ENCODE measurements around the gene DNAJB11.
A peak's percentile ranks its signal among the peaks of the same experiment; 100 is the strongest.
"Not testable (repeated sequence)": the region's sequence is repeated elsewhere in the genome, so short reads cannot be mapped to it uniquely, and the experiment has no call there.

DNAJB11 gene

GRCh38 chr3:186529201-186529999, 41.1 kb upstream of the DNAJB11 start:
- H3K4me2 ChIP-seq (ENCODE audit: insufficient read depth, low read length) = no peak overlapping the region
- no peaks in the 10 kb centered on the region for H3K4me1 ChIP-seq (ENCODE audit: insufficient read depth, low read length)
- no peak for ATAC-seq (ENCODE audit: insufficient read depth, low read depth)
- DNase-seq = no peak
- no peak overlapping the region for H3K4me3 ChIP-seq (ENCODE audit: low read depth in 1 of 2, low read length in 2 of 2)
- no peaks in the 10 kb centered on the region for H3K36me3 ChIP-seq (ENCODE audit: insufficient read depth, low read length)
- H3K79me2 ChIP-seq (ENCODE audit: insufficient read depth, low read length) = no peaks in the 10 kb centered on the region
- TF ChIP-seq EZH2 (IDR thresholded peaks at IDR 0.05; ENCODE audit: borderline replicate concordance, low read depth, low read length, severe bottlenecking) (no peak), CTCF (IDR thresholded peaks at IDR 0.05; ENCODE audit: borderline replicate concordance, extremely low read depth, low read length, poor library complexity, severe bottlenecking) (no peak)
- H4K20me1 ChIP-seq (ENCODE audit: insufficient read depth, low read length) = no peaks in the 10 kb centered on the region
- H3K9ac ChIP-seq (ENCODE audit: low read depth, low read length) = no peak overlapping the region
- H3K9me3 ChIP-seq (ENCODE audit: insufficient read depth, low read length, severe bottlenecking) = no peaks in the 10 kb centered on the region
- H3K27me3 ChIP-seq (ENCODE audit: insufficient read depth, low read length, poor library complexity) = no peaks in the 10 kb centered on the region
- no peak overlapping the region for H3K27ac ChIP-seq (ENCODE audit: low read length)
- no peak overlapping the region for H2AFZ ChIP-seq (ENCODE audit: low read depth, low read length)

- DNase-seq (no peak), ATAC-seq (ENCODE audit: insufficient read depth, low read depth) (0 out of 3 replicates have a peak, but pooled peaks have one; percentile 53)
- Histone ChIP-seq H4K20me1 (ENCODE audit: insufficient read depth, low read length) (no peaks in the 10 kb centered on the region), H3K9ac (ENCODE audit: low read depth, low read length) (no peak overlapping the region), H3K27ac (ENCODE audit: low read length) (no peak overlapping the region), H2AFZ (ENCODE audit: low read depth, low read length) (no peak overlapping the region), H3K36me3 (ENCODE audit: insufficient read depth, low read length) (no peaks in the 10 kb centered on the region), H3K27me3 (ENCODE audit: insufficient read depth, low read length, poor library complexity) (no peaks in the 10 kb centered on the region), H3K4me2 (ENCODE audit: insufficient read depth, low read length) (no peak overlapping the region), H3K4me3 (ENCODE audit: low read depth in 1 of 2, low read length in 2 of 2) (no peak overlapping the region), H3K9me3 (ENCODE audit: insufficient read depth, low read length, severe bottlenecking) (no peaks in the 10 kb centered on the region), H3K4me1 (ENCODE audit: insufficient read depth, low read length) (no peaks in the 10 kb centered on the region), H3K79me2 (ENCODE audit: insufficient read depth, low read length) (no peaks in the 10 kb centered on the region)
- TF ChIP-seq EZH2 (IDR thresholded peaks at IDR 0.05; ENCODE audit: borderline replicate concordance, low read depth, low read length, severe bottlenecking) = no peak
- TF ChIP-seq CTCF (IDR thresholded peaks at IDR 0.05; ENCODE audit: borderline replicate concordance, extremely low read depth, low read length, poor library complexity, severe bottlenecking) = no peak
Measured at GRCh38 chr3:186530415-186530814, 40.1 kb upstream of the DNAJB11 start.

- H4K20me1 ChIP-seq (ENCODE audit: insufficient read depth, low read length); H3K9me3 ChIP-seq (ENCODE audit: insufficient read depth, low read length, severe bottlenecking); ATAC-seq (ENCODE audit: insufficient read depth, low read depth): not testable (repeated sequence)
Measured at GRCh38 chr3:186531694-186532093, 38.8 kb upstream of the DNAJB11 start.

DNA sequence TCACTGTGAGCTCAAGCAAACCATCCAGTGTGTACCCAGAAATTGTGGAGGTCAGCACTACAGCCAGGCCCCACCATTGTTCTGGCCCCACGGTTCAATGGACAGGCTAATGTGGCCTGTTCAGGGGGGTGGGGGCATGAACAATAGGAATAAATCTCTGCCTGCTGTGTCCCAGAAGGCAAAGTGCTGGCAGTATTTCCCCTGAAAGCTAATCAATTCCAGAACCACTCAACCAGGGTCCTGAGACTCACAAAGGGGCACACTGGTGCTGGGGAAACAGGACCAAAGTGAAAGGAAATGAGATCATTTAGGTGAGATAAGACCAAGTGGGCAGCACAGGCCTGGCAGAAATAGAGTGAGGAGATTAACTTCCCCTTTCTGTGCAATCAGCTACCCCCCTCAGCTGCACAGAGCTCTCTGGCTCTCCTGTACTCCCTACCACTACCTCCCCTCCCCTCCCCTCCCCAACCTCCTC, 37.9 kb upstream of the DNAJB11 start:
- Histone ChIP-seq H3K9ac (ENCODE audit: low read depth, low read length) (no peak overlapping the region), H3K4me2 (ENCODE audit: insufficient read depth, low read length) (no peak overlapping the region), H3K27ac (ENCODE audit: low read length) (no peak overlapping the region)

More at GRCh38 chr3:186531694-186532093, 38.8 kb upstream of the DNAJB11 start:
- DNase-seq; H3K4me2 ChIP-seq (ENCODE audit: insufficient read depth, low read length); H3K36me3 ChIP-seq (ENCODE audit: insufficient read depth, low read length); H3K4me3 ChIP-seq (ENCODE audit: low read depth in 1 of 2, low read length in 2 of 2); H3K9ac ChIP-seq (ENCODE audit: low read depth, low read length); H3K4me1 ChIP-seq (ENCODE audit: insufficient read depth, low read length); H3K27me3 ChIP-seq (ENCODE audit: insufficient read depth, low read length, poor library complexity); H3K79me2 ChIP-seq (ENCODE audit: insufficient read depth, low read length); H3K27ac ChIP-seq (ENCODE audit: low read length); H2AFZ ChIP-seq (ENCODE audit: low read depth, low read length): not testable (repeated sequence)

More for the DNA sequence above, 37.9 kb upstream of the DNAJB11 start:
- H3K36me3 ChIP-seq (ENCODE audit: insufficient read depth, low read length) = no peaks in the 10 kb centered on the region
- no peaks in the 10 kb centered on the region for H3K4me1 ChIP-seq (ENCODE audit: insufficient read depth, low read length)
- no peak for ATAC-seq (ENCODE audit: insufficient read depth, low read depth)
- no peaks in the 10 kb centered on the region for H3K27me3 ChIP-seq (ENCODE audit: insufficient read depth, low read length, poor library complexity)
- no peak overlapping the region for H3K4me3 ChIP-seq (ENCODE audit: low read depth in 1 of 2, low read length in 2 of 2)
- no peaks in the 10 kb centered on the region for H4K20me1 ChIP-seq (ENCODE audit: insufficient read depth, low read length)
- DNase-seq = no peak
- no peak for TF ChIP-seq CTCF (IDR thresholded peaks at IDR 0.05; ENCODE audit: borderline replicate concordance, extremely low read depth, low read length, poor library complexity, severe bottlenecking)
- no peak for TF ChIP-seq EZH2 (IDR thresholded peaks at IDR 0.05; ENCODE audit: borderline replicate concordance, low read depth, low read length, severe bottlenecking)
- no peak overlapping the region for H2AFZ ChIP-seq (ENCODE audit: low read depth, low read length)
- no peaks in the 10 kb centered on the region for H3K9me3 ChIP-seq (ENCODE audit: insufficient read depth, low read length, severe bottlenecking)
- no peaks in the 10 kb centered on the region for H3K79me2 ChIP-seq (ENCODE audit: insufficient read depth, low read length)
